ENCODE data around the gene MYPN. TPM values are rescaled to one million over a fixed set of nuclear protein-coding genes. Genes with fewer than 3 reads are reported as not detected.
"Not testable (repeated sequence)": the region's sequence is repeated elsewhere in the genome, so short reads cannot be mapped to it uniquely, and the experiment has no call there.

Gene MYPN
- total RNA-seq, 2 experiments from 2014 or later = not detected

DNA sequence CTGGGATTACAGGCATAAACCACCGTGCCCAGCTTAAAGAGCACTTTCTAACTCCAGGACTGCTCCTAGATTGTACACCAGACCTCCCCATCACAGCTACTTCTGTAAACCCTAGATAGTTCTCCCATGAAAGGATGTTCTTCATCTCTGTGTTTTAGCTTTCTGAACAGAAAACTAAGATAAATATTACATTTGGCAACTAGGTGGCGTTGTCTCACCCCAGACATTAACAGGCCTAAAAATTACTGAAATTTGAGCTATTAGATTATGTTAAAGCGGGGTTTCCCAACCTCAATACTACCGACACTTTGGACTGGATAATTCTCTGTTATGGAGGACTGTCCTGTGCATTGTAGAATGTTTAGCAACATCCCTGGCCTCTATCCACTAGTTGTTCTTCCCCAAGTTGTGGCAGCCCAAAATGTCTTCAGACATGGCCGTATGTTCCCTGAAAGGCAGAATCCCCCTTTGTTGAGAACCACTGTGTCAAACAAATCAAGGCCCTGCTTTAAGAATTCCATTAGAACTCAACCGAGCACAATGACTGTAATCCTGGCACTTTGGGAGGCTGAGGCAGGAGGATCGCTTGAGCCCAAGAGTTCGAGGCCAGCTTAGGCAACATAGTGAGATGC is 103.5 kb downstream of the MYPN start:
- ChIA-PET CTCF (interaction anchor here (0.7 to 1.6 kb wide), 6 partner anchors 10 to 136 kb away, joined by 3 to 8 read pairs (median 3); no protein-coding TSS in a partner anchor), POLR2A (no interaction called here)

GRCh38 chr10:68218786-68219185 is 109.5 kb downstream of the MYPN start:
- ChIA-PET POLR2A (no interaction called here), CTCF (interaction anchor here (1.5 kb wide), 1 partner anchor 9 kb away, joined by 3 read pairs; no protein-coding TSS in a partner anchor)

GRCh38 chr10:68221196-68221595 is 111.9 kb downstream of the MYPN start:
- ChIA-PET POLR2A (no interaction called here), CTCF (interaction anchor here (1.2 kb wide), 1 partner anchor 8 kb away, joined by 3 read pairs; no protein-coding TSS in a partner anchor)

DNA sequence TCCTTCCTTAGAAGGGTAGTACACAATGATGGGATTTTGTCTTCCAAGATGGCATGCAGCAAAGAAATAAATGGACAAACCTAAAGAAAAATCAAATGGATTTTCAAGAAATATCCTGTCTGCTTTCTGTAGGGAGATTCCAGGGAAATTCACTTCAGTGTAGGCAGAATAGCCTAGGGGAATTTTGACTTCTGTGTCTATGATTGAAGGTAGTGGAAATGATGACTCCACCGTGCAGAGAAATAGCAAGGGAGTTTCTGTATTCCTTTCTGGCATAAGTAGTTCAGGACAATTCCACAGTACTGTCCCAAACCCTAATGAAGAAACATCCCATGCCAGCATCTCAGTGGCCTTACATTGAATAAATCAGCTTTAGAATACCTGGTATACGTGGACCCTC is 113.1 kb downstream of the MYPN start:
- ChIA-PET CTCF (no interaction called here), POLR2A (no interaction called here)

DNA sequence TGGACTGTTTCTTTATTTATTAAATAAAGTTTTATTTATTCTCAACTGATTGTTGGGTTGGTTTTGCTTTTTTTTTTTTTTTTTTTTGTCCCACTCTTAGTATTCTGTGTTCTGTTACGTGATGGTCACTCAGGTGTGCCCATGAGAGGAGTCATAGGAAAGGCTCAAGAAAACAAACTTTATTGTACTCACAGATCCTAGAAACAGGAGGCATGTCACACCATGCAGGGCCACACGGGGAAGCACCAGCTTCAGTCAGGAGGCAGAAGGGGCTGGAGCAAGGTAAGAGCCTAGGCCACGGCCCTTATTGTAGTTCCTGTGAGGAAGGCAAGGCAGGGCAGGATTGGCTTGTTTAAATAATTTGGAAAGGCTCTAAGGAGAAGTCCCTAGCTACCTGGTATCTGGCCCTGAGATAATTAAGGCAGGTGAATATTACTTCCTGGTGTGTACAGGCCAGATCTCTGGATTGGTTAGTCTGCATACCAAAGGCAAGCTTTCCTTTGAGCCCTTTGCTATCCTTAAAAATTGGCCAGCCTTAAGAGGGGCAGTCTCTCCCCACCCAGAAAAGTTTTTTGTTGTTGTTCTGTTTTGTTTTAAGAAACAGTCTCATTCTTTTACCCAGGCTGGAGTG is 114.4 kb downstream of the MYPN start:
- ChIA-PET POLR2A (no interaction called here), CTCF (interaction anchor here (0.6 to 1.0 kb wide), 4 partner anchors 9 to 39 kb away, joined by 3 read pairs; no protein-coding TSS in a partner anchor)

GRCh38 chr10:68224810-68225209 is 115.5 kb downstream of the MYPN start:
- POLR2A ChIA-PET = no interaction called here
- CTCF ChIA-PET = no interaction called here

DNA sequence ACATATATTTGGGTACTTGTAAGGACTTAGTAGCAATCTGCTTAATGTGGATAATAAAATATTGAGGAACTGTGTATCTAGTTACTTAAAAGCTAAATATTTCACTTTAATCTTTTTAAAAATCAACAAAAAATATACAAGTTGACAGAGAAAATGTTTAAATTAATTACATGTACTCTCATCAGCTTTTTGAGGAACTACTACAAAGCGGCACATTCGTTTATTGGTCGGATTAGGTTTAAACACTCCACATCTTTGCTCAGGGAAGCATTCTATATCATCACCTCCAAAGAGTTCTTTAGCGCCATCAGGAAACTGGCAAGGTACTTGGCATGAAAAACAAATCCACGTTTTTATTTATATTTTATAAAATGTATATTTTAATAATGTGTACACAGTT is 121.0 kb downstream of the MYPN start:
- ChIA-PET CTCF (interaction anchor here (0.6 kb wide), 1 partner anchor 707 kb away, joined by 7 read pairs; no protein-coding TSS in a partner anchor), POLR2A (no interaction called here)

DNA sequence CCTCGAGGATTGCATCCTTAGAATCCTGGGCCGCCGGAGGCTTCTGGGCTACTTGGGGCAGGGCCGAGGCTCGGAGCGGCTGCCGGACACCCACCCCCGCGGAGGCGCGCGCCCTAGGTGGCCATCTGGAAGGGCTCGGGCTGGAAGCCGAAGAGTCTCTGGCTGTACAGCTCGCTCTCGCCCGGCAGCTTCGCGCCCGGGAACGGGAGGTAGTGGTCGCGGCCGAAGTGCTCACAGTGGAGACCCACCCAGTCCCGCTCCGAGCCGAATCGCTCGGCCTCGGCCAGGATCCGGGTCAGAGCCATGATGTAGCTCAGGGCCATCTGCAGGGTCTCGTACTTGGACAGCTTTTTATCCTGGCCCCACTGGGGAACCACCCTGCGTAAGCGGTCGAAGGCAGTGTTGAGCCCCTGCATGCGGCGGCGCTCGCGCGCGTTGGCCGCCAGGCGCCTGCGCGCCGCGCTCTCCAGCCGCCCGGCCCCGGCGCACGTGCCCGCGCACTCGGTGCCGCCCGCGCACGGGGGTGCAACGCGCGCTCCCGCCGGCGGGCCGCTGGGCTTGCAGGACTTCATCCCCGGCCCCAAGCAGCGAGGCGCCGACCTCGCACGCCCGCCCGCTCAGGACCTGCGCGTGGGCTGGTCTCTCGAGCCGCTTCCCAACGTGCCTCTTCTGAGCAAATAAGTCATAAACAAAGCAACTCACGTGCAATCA is 122.0 kb downstream of the MYPN start:
- POLR2A ChIA-PET = interaction anchor here (0.5 to 0.6 kb wide), 2 partner anchors 116 to 345 kb away, joined by 6 to 7 read pairs; no protein-coding TSS in a partner anchor

DNA sequence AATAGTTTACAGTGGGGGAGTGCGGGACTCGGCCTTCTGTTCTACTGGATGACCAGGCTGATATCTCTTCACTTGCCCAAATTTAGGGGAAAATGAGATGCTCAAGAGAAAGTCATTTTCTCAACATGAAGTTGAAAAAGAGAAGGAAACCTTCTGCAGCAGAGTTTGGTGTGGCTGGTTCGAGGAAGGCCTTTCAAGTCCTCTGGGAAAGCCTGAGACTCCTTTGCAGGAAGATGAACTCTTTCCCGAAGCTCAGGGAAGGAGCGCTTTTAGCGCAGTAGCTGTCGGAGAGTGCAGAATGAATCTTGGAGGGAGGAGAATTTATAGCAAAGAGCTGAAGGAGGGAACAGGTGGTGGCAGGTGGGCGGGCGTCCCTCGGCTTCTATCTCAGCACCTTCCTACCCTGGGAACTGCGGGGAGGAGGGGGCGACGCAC is 122.5 kb downstream of the MYPN start, which contains the start of gene ATOH7:
TSS of gene ATOH7 (minus strand) at position 297 of the 435 bp plus-strand sequence. CDS start 436 bp downstream, outside the sequence.
- ChIA-PET CTCF (interaction anchor here (1.0 kb wide), 2 partner anchors 9 to 117 kb away, joined by 3 to 4 read pairs; no protein-coding TSS in a partner anchor), POLR2A (interaction anchor here (0.6 kb wide), 1 partner anchor 363 kb away, joined by 4 read pairs; no protein-coding TSS in a partner anchor)

More for the DNA sequence above, 122.0 kb downstream of the MYPN start:
- CTCF ChIA-PET = interaction anchor here (0.5 kb wide), 1 partner anchor 22 kb away, joined by 3 read pairs; no protein-coding TSS in a partner anchor

GRCh38 chr10:68233046-68233445 is 123.8 kb downstream of the MYPN start:
- CTCF ChIA-PET = interaction anchor here (0.6 kb wide), 2 partner anchors 169 to 175 kb away, joined by 3 read pairs; no protein-coding TSS in a partner anchor
- POLR2A ChIA-PET = no interaction called here

- ChIA-PET CTCF (no interaction called here), POLR2A (no interaction called here)
Measured at GRCh38 chr10:68235111-68235510, 125.8 kb downstream of the MYPN start.

DNA sequence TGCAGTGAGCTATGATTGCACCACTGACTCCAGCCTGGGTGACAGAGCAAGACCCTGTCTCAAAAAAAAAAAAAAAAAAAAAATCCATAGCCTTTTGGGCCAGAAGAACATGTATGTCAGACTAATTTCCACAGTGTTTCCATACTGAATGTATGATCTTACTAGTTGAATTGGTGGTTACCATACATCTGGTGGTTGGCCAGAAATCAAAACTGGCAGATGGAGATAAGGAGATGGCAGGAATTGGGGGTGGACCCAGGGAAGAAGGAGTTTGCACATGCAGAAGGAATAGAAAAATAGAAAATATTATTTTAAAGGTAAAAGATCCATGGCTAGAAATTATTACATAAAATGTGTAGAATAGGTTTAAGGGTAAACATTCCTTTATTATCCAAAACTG is 126.3 kb downstream of the MYPN start:
- ChIA-PET POLR2A (no interaction called here), CTCF (no interaction called here)

DNA sequence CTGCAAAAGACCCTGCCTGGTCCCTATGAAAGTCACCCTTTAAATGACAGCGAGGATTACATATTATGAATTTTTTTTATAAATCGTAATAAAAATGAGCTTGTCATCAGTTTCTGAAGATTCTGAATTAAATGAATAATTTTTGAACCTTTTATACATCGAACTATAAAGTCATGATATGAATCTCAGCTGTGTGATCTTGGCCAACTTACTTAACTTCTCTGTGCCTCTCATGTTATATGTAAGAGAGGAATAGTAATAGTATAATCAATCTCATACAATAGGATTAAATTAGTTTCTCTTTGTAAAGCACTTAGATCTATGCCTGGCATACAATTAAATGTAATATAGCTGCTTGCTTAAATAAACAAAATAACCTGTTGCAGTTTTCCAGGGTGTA is 127.9 kb downstream of the MYPN start:
- ChIA-PET CTCF (interaction anchor here (0.8 kb wide), 1 partner anchor 12 kb away, joined by 3 read pairs; no protein-coding TSS in a partner anchor), POLR2A (no interaction called here)

DNA sequence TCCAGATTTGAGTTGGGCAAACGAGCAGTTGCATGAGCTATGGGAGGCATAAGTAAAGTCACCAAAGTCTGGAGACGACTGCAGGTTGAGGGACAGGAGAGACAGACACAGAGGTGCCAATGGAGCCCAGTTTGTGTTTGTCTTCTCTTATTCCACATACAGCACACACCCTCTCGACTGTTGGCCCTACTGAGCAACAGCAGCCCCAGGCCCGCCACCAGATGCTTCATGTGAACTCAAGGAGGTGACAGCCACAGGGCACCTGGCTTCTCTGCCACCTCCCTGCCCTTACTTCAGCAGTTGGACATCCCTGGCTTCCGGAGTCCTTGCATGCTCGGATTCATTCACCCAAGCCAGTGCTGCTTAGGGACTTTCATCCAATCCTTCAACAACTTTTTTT is 129.1 kb downstream of the MYPN start:
- CTCF ChIA-PET = interaction anchor here (1.1 kb wide), 1 partner anchor 15 kb away, joined by 3 read pairs; no protein-coding TSS in a partner anchor
- POLR2A ChIA-PET = no interaction called here

DNA sequence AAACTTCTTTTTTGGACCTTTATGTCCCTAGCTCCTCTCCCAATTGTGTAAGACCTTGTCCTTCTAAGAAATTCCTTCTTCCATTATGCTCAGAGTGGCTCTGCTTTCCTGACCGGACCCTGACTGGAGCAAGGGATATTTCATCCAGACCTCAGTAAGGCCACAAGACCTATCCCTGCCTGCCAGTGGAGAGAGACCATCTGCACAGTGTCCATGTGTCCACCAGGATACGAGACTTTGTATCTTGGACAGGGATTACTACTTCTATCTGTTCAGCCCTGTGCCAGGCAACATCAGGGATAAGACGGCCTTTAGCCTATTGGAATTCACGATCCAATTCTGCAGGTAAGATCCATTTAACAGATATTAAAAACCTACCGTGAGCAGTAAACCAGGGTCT is 129.8 kb downstream of the MYPN start:
- POLR2A ChIA-PET = no interaction called here
- CTCF ChIA-PET = no interaction called here

DNA sequence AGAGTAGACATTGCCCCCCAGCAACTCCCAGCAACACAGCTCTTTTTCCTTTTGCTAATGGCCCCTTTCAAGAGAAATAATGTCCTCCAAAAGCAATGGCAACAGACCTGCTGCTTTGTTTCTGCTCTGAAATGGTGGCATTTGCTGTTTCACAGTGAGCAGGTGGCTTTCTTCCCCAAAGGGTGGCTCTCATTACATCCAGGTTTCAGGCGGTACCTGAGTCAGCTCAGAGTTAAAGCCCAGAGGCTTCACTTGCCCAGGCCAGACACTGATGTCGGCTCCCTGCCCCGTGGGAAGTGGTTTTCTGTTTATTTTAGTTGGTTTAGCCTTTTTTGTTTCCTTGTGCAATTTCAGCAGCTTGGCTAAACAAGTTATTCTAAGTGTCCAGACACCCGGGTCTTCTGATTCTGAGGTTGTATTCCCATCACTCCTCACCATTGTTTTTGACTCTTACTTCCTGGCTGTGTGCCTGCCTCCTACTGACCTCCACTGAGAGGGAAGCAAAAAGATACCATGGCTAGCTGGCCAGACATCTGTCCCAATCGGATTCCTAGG is 130.4 kb downstream of the MYPN start:
- ChIA-PET CTCF (no interaction called here), POLR2A (no interaction called here)

DNA sequence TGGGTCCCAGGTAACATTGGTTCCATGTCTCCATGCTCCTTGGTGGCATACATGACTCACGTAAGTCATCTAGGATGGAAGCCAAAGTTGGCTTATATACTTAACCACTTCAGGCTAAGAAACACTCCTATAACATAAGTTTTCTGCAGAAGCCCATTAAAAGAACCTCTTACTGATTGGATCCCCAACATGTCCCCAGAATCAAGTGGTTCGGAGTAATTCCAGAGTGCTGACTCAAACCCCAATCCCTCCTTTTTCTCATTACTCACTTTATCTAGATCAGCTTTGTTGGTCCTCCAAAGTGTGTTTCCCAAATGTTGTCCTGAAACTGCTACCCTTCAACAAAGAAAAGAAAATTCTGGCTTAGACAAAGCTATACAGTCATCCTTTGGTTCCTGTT is 132.8 kb downstream of the MYPN start:
- POLR2A ChIA-PET = no interaction called here
- CTCF ChIA-PET = no interaction called here

DNA sequence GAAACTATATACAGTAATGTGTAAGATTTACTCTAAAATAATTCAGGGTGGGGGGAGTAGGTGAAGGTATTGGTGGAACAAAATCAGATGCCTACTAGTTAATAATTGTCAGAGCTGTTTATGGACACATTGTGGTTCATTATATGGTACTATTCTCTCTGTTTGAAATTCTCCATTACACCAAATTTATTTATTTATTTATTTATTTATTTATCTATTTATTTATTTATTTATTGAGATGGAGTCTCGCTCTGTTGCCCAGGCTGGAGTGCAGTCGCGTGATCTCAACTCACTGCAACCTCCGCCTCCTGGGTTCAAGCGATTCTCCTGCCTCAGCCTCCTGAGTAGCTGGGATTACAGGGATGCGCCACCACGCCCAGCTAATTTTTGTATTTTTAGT is 137.1 kb downstream of the MYPN start:
- CTCF ChIA-PET, POLR2A ChIA-PET: not testable (repeated sequence)

GRCh38 chr10:68247931-68248330 is 138.6 kb downstream of the MYPN start:
- CTCF ChIA-PET = interaction anchor here (0.6 kb wide), 1 partner anchor 100 kb away, joined by 3 read pairs; no protein-coding TSS in a partner anchor

DNA sequence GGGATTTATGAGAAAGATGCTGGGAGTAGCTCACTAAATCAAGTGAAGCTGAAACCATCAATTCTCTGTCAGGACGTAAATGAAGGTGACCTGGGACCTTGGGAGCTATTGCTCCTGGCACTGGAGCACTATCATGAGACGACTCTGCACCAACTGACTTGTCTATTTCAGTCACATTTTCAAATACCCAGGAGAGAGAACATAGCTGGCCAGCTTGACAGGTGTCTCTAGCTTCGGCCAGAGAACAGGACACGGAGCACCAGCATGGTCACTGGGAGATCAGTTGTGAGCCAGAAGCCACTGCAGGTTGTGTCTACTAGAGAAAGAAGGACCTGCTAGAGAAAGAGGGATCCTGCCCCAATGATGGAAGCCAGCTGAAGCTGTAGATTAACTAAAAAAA is 140.0 kb downstream of the MYPN start:
- POLR2A ChIA-PET = no interaction called here

More at GRCh38 chr10:68247931-68248330, 138.6 kb downstream of the MYPN start:
- POLR2A ChIA-PET = no interaction called here

More for the DNA sequence above, 140.0 kb downstream of the MYPN start:
- CTCF ChIA-PET = no interaction called here

Data from activated CD8-positive, alpha-beta memory T cell treated with anti-CD3 and anti-CD28 coated beads for 36 hours (primary cell).